KMS-11 (cell line): ENCODE results near the gene FAM151A.

Experiments used
- H2AFZ ChIP-seq: fragments of 200-600 bp; sonication (generic); 2 replicates; pipeline ENCODE4 v1.6.1; 2016; ENCODE audit warnings: antibody characterized with exemption, mixed run types, low read depth
- H3K27ac ChIP-seq: fragments of 200-600 bp; sonication (generic); 2 replicates; pipeline ENCODE4 v1.6.1; 2016; ENCODE audit warnings: mild to moderate bottlenecking, mixed run types
- H3K27me3 ChIP-seq: fragments of 200-600 bp; sonication (generic); 2 replicates; pipeline ENCODE4 v1.6.1; 2017; ENCODE audit warnings: mild to moderate bottlenecking, low read depth, mixed run types, moderate library complexity; ENCODE audit not compliant: insufficient read depth
- H3K36me3 ChIP-seq: fragments of 200-600 bp; sonication (generic); 2 replicates; pipeline ENCODE4 v1.6.1; 2017; ENCODE audit warnings: mild to moderate bottlenecking, mixed run types; ENCODE audit not compliant: insufficient read depth
- H3K4me1 ChIP-seq: fragments of 200-600 bp; sonication (generic); 2 replicates; pipeline ENCODE4 v1.6.1; 2016; ENCODE audit warnings: mild to moderate bottlenecking, low read depth, mixed run types; ENCODE audit not compliant: poor library complexity, severe bottlenecking
- H3K4me2 ChIP-seq: fragments of 200-600 bp; sonication (generic); 2 replicates; pipeline ENCODE4 v1.7.0; 2016; ENCODE audit warnings: mild to moderate bottlenecking, mixed run types
- H3K4me3 ChIP-seq: fragments of 200-600 bp; sonication (generic); IDR thresholded peaks from 2 replicates; pipeline ENCODE4 v1.6.1; 2017; ENCODE audit warnings: low read depth, low read length, mixed read lengths; ENCODE audit not compliant: insufficient read depth
- H3K79me2 ChIP-seq: fragments of 200-600 bp; sonication (generic); 2 replicates; pipeline ENCODE4 v1.6.1; 2016; ENCODE audit warnings: low read depth, mixed run types; ENCODE audit not compliant: insufficient read depth
- H3K9ac ChIP-seq: fragments of 200-600 bp; sonication (generic); 2 replicates; pipeline ENCODE4 v1.6.1; 2016; ENCODE audit warnings: mild to moderate bottlenecking, mixed run types
- H4K20me1 ChIP-seq: fragments of 200-600 bp; sonication (generic); 2 replicates; pipeline ENCODE4 v1.6.1; 2016; ENCODE audit warnings: mild to moderate bottlenecking, mixed run types; ENCODE audit not compliant: insufficient read depth
- TF ChIP-seq, protein P1 (sequence below): fragments of 200-600 bp; sonication (generic); conservative IDR thresholded peaks from 2 replicates; pipeline ENCODE4 v1.6.1; 2017; ENCODE audit warnings: low read depth, mild to moderate bottlenecking, antibody characterized with exemption, low read length, moderate library complexity, mixed read lengths

FAM151A gene

DNA sequence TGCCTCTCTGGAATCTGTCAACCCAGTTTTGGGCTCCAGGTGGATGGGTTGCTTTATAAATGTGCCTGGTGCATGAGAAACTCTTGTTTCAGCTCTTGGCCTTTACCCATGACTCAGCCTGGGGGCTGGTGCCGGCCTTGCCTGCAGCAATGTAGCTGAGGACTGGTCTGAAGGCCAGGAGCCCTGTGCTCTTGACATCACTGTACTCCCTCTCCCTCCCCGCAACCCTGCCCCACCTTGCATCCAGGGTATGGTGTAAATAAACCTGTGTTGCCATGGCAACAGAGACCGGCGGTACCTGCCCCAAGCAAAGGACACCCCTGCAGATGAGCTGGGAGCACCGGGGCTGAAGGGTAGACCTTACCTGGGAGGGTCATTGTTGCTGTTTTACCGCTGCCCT lies 13.3 kb downstream of the FAM151A start:
- Histone ChIP-seq H3K27ac (no peak overlapping the region), H4K20me1 (no peaks in the 10 kb centered on the region), H2AFZ (no peak overlapping the region), H3K4me2 (no peak overlapping the region), H3K79me2 (no peaks in the 10 kb centered on the region), H3K9ac (no peak overlapping the region), H3K36me3 (no peaks in the 10 kb centered on the region), H3K4me1 (no peaks in the 10 kb centered on the region), H3K4me3 (no peak overlapping the region), H3K27me3 (no peaks in the 10 kb centered on the region)
- TF ChIP-seq, protein P1, sequence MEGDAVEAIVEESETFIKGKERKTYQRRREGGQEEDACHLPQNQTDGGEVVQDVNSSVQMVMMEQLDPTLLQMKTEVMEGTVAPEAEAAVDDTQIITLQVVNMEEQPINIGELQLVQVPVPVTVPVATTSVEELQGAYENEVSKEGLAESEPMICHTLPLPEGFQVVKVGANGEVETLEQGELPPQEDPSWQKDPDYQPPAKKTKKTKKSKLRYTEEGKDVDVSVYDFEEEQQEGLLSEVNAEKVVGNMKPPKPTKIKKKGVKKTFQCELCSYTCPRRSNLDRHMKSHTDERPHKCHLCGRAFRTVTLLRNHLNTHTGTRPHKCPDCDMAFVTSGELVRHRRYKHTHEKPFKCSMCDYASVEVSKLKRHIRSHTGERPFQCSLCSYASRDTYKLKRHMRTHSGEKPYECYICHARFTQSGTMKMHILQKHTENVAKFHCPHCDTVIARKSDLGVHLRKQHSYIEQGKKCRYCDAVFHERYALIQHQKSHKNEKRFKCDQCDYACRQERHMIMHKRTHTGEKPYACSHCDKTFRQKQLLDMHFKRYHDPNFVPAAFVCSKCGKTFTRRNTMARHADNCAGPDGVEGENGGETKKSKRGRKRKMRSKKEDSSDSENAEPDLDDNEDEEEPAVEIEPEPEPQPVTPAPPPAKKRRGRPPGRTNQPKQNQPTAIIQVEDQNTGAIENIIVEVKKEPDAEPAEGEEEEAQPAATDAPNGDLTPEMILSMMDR: no peak

DNA sequence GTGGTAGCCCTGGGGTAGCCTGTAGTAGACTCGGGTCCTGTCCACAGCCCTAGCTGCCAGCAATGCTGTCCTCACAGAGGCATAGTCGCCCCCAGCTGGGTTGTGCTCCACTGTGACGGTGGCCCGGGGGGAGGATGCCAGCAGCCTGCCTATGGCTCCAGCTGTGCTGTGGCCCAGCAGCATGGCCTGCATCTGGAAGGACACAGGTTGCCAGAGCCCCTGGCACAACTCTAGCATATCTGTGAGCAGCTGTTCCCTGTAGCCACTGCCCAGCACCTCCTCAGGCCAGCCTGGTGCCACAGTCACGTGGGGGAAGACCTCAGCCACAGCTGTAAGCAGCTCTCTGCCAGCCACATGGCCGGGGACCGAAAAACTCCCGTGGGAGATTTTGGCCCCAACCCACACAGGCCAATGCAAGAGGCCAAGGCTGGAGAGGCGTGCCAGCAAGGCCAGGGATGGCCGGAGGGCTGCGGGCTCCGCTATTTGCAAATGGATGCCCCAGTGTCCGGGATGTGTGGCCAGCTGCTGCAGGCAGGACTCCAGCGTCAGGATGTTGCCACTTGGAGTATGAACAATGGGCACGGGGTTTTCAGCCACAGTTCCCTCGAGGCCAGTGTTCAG lies 13.9 kb downstream of the FAM151A start:
- TF ChIP-seq, protein P1: no peak
- no peak overlapping the region for H3K4me3 ChIP-seq

DNA sequence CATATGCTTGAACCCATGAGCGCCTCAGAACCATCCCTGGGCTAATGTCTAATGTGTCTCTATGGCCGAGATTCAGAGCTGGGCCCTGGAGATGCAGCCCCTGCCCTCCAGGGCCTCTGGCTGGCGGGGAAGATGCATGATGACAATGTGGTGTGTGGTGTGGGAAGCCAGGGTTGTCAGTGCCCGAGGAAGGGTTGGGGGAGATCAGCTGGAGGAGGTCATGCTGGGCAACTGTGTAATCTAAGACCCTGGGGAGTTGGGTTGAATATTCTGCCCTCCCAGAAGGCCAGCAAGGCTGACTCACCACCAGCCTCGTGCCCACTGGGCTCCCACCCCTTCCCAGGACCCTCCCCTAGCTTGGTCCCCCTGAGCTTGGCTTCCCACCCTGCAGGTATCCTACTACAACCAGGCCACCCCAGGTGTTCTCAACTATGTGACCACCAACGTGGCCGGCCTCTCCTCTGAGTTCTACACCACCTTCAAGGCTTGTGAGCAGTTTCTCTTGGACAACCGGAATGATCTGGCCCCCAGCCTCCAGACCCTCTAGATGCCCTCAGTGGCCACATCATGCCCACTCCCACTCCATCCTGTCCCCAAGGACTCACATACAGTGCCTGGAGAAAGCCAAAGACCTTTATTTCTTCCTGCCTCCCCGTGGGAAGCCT lies 14.6 kb downstream of the FAM151A start:
- Histone ChIP-seq H3K9ac (no peak overlapping the region), H4K20me1 (no peaks in the 10 kb centered on the region)
- TF ChIP-seq, protein P1: no peak

More for the DNA sequence above, 13.9 kb downstream of the FAM151A start:
- Histone ChIP-seq H3K4me1 (no peaks in the 10 kb centered on the region), H3K27me3 (no peaks in the 10 kb centered on the region), H3K36me3 (no peaks in the 10 kb centered on the region), H3K9ac (no peak overlapping the region), H3K27ac (no peak overlapping the region), H2AFZ (no peak overlapping the region), H3K79me2 (no peaks in the 10 kb centered on the region), H3K4me2 (no peak overlapping the region), H4K20me1 (no peaks in the 10 kb centered on the region)

DNA sequence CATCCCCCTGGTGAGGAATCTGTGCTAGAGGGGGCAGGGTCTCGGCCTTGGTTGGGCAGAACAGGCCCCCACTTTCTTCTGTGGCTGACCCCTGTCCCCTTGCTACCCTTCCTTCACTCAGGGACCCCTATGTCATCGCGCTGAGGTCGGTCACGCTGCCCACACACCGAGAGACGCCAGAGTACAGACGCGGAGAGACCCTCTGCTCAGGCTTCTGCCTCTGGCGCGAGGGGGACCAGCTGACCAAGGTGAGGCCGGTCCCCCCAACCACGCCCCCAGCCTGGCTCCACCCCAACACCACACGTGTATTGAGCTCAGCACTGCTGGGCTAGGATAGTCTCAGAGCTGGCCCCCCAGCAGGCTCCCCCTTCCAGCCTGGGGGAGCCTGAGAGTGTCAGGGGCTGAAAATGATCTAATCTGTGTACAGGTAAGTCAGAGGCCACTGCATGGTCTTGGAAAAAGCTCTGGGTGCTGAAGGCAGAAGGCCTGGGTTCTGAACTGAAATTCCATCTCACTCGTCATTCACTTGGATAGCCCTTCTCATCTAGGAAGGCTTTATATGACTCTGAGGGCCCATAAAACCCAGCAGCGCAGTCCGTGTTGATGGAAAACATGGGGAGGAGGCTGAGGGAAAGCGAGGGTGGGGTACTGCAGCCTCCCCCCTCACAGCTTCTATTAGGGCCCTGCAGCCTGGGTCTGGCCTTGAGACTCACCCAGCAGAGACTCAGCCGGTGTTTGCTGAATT lies 15.3 kb downstream of the FAM151A start:
- H3K79me2 ChIP-seq: no peaks in the 10 kb centered on the region

More for the DNA sequence above, 14.6 kb downstream of the FAM151A start:
- H3K79me2 ChIP-seq: no peaks in the 10 kb centered on the region
- no peak overlapping the region for H3K4me2 ChIP-seq
- H3K36me3 ChIP-seq: no peaks in the 10 kb centered on the region
- no peaks in the 10 kb centered on the region for H3K4me1 ChIP-seq
- no peak overlapping the region for H3K27ac ChIP-seq
- no peaks in the 10 kb centered on the region for H3K27me3 ChIP-seq
- H3K4me3 ChIP-seq: no peak overlapping the region
- no peak overlapping the region for H2AFZ ChIP-seq

More for the DNA sequence above, 15.3 kb downstream of the FAM151A start:
- Histone ChIP-seq H3K27me3 (no peaks in the 10 kb centered on the region), H2AFZ (no peak overlapping the region), H3K9ac (no peak overlapping the region), H4K20me1 (no peaks in the 10 kb centered on the region), H3K4me2 (no peak overlapping the region), H3K4me1 (no peaks in the 10 kb centered on the region), H3K27ac (no peak overlapping the region), H3K4me3 (no peak overlapping the region), H3K36me3 (no peaks in the 10 kb centered on the region)
- TF ChIP-seq, protein P1: no peak
